HG02870 (cell line): ENCODE measurements around the gene TPK1.
A peak's percentile ranks its signal among the peaks of the same experiment; 100 is the strongest.
"Not testable (repeated sequence)": the region's sequence is repeated elsewhere in the genome, so short reads cannot be mapped to it uniquely, and the experiment has no call there.

Source experiments
- ATAC-seq: cut with Tn5 transposase; IDR thresholded peaks from one replicate; pipeline ENCODE4 v1.9.1; 2021; ENCODE audit warnings: mild to moderate bottlenecking, moderate library complexity; ENCODE audit not compliant: unreplicated experiment

The TPK1 gene

GRCh38 chr7:144728551-144728950 lies 107.3 kb downstream of the TPK1 start:
- ATAC-seq: no peak

- ATAC-seq: not testable (repeated sequence)
Measured at GRCh38 chr7:144726840-144727239, 109.0 kb downstream of the TPK1 start.

DNA sequence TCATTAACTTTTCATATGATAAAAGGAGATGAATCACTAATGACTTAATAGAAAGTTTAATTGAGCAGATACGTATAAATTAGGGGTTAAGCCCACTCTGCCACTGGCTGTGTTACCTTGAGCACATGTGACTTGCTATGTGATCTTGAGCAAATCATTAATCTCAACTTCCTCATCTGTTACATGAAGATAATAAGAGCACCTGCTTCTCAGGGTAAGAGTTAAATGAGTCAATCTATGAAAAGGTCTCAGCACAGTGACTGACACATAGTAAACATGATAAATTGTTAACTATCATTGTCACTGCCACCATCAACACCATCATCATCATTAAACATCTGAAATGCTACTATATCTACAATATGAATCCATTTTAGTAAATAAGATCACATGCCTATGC lies 110.8 kb downstream of the TPK1 start:
- peak; percentile 94 for ATAC-seq

GRCh38 chr7:144723301-144723700 lies 112.6 kb downstream of the TPK1 start:
- ATAC-seq: no peak

- ATAC-seq: no peak
Measured at GRCh38 chr7:144720710-144721109, 115.1 kb downstream of the TPK1 start.

DNA sequence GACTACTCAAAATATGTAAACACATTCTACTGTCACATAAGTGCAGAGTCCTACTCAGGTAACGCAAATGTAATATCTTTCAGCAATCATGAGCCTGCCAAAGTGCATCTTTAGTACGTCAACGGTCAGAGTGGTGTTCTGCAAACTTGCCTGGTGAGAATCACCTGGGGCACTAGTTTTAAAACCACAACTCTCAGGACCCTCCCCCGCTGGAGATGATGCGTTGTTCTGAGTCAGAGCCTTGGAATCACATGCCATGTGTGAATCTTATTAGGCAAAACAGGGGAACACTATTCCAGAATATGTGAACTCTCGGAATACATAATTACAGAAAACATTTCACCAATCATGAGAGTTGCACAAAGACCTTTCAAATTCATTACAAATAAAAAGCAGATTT lies 115.7 kb downstream of the TPK1 start:
- no peak for ATAC-seq

GRCh38 chr7:144717720-144718119 lies 118.1 kb downstream of the TPK1 start:
- ATAC-seq: no peak

DNA sequence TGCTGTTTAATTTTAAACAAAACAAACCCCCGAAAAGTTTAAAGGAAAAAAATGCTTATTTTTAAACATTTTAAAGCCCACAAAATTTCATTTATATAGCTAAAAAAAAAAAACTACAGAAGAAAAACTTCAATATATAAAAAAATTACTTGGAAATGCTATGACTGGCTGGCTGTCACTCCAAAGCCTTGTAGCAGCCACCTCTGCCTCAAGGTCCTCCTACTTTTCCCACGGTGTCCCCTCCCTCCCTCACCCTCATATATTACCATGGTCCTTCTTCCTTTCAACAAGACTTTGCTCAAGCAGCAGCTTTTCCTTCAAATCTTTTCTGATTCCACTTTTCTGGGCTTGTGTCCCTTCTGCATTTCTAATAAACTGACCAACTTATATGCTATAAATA lies 122.0 kb downstream of the TPK1 start:
- peak; percentile 61 for ATAC-seq

DNA sequence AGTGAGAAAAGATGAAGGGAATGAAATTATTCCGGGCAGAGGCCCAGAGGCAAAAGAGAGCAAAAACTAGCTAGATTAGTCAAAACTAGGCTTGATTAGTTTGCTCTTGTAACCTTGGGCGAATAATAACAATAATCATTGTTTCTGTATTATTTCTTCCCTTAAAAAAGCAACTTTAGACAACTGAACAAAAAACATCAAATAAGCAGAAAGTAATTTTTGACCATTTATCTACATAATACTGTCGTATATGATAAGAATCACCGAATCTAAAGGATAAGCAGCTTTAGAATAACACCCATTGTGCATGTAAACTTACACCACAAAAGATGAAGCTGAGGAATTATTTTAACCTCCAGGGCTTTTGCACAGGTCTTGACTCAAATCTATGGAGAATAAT lies 125.1 kb downstream of the TPK1 start:
- no peak for ATAC-seq

GRCh38 chr7:144709066-144709465 lies 126.8 kb downstream of the TPK1 start:
- ATAC-seq: no peak

- ATAC-seq: no peak
Measured at GRCh38 chr7:144691240-144691639, 144.6 kb downstream of the TPK1 start.

- no peak for ATAC-seq
Measured at GRCh38 chr7:144682581-144683280, 153.1 kb downstream of the TPK1 start.

- no peak for ATAC-seq
Measured at GRCh38 chr7:144676492-144676891, 159.4 kb downstream of the TPK1 start.

DNA sequence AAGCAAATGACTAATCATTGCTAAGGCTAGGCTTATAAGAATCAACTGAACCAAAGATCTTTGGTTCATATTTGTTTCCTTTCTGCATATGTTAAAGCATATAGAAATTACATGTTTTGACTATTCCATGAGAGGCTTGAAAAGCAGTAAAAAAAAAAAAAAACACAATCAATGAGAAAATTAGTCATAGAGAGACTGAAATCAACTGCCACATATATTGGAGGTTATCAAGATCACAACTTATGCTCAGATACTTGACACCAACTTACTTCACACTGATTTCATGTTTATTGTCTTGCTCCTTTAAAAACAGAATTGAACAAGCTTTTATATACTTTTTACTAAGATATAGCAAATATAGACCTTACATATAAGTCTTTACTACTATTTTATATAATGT lies 161.3 kb downstream of the TPK1 start:
- ATAC-seq: no peak

DNA sequence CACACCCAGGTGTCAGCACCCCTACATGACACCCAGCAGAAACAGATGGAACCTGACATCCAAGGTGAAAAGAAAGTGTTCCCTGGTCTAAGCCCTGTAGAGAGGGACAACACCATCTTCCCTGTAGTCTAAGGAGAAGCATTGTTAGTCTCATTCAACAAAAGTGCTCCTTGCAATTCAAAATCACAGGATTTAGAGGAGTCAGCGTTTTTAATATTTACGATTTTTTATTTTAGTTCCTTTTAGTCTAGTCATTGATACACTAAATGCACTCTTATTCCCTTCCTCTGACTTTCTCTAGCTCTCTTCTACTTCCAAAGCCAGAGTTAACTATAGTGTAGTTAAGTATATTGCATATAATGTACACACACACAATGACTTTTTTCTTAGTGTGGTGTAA lies 163.0 kb downstream of the TPK1 start:
- no peak for ATAC-seq

- ATAC-seq: no peak
Measured at GRCh38 chr7:144671429-144671828, 164.4 kb downstream of the TPK1 start.

GRCh38 chr7:144670218-144670617 lies 165.6 kb downstream of the TPK1 start:
- no peak for ATAC-seq

DNA sequence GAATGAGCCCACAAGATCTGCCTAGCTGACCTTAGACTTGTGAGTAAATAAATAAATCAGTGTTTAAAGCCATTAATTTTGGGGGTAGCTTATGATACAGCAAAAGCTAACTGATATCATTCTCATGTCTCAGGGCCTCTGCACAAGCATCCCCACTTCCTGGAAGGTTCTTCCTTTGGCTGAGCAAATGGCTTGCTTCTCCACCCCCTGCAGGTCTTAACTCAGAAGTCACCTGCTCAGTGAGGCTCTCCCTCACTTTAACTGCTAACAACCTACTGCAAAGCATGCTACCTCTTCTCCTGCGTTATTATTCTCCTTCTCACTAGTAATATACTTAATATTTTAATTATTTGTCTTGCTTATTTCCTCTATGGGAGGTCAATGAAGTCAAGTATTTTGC lies 167.3 kb downstream of the TPK1 start:
- no peak for ATAC-seq

DNA sequence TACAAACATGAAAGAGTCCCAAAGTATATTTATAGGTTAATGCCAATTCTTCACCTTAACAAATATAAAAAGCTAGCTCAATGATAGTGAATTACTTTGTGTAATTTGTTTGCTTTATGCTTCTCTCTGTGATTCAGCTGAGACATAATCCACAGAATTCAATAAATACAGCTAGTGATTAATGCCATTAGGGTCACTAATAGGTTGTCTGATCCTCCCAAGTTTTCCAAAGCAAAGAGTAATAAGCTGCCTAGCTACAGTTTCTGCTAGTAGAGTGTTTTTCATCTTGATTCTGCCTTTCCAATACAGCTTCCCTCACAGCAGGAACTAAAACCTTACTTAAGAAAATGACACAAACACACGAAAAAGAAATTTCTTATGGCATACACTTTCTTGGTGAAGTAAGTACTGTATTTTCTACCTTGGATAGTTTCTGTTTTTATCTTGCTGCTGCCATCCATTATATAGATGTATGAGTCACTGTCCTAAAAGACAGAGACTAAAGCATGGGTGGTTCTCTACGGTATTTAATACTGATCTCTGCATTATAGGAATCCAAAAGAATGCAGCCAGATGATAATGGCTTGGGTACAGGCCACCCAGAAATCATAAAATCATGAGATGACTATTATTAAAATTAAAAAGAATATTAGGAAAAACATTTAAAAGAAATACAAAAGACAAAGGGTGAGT lies 170.0 kb downstream of the TPK1 start:
- no peak for ATAC-seq

DNA sequence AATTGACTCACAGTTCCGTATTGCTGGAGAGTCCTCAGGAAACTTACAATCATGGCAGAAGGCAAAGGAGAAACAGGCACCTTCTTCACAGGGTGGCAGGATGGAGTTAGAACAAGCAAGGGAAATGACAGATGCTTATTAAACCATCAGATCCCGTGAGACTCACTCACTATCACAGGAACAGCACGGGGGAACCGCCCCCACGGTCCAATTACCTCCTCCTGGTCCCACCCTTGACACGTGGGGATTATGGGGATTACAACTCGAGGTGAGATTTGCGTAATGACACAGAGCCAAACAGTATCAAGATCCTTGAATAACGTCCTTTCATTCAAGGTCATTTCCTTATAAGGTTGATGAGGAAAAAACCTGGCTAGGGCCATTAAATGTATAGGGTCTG lies 176.6 kb downstream of the TPK1 start:
- ATAC-seq: no peak

DNA sequence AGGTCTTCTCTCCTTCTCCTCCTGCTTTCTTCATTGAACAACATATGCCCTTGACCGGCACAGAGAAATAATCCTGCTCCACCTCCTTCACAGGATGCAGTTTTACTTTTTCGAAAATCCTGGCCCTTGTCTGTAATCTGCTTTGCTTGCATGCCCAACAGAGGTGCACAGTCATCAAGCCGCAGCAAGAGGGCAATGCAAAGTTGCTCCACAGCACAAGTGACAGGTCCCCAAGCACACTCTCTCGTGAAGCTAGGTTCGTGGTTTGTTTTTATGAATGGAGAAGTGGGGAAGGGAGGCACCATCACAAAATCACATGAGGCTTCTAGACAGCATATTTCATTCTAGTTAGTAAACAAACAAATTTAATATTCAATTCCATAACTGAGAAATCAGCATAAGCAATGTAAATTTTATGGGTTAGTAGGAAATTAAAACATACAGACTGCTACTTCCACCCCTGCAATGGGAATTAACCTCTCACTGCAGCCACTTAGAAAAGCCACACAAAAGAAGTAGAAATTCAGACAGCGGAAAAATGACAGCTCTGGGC lies 178.8 kb downstream of the TPK1 start:
- ATAC-seq: peak; percentile 61

DNA sequence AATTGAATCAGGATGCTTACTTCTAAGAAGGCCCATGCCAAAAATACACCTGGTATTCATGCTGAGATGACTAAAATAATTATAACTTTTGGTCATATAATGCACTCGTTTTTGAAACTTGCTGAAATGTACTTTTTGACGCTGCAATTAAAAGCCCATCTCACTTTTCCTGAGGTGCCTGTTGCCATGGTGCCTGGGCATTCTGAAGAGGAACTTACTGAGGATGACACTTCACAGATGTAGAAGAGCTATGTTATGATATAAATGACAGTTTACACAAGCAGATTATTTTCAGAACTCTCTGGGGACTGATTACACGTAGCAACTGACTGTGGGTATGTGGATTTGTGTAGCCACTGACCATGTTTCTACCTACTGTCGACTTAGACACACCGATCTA lies 182.4 kb downstream of the TPK1 start:
- ATAC-seq: no peak
